ENCODE data around the gene SCAMP2. TPM values are rescaled to one million over a fixed set of nuclear protein-coding genes. Genes with fewer than 3 reads are reported as not detected.

SCAMP2 gene
- total and polyA plus RNA-seq, 2 experiments from 2014 or later, result 34.7 to 51.3 TPM

DNA sequence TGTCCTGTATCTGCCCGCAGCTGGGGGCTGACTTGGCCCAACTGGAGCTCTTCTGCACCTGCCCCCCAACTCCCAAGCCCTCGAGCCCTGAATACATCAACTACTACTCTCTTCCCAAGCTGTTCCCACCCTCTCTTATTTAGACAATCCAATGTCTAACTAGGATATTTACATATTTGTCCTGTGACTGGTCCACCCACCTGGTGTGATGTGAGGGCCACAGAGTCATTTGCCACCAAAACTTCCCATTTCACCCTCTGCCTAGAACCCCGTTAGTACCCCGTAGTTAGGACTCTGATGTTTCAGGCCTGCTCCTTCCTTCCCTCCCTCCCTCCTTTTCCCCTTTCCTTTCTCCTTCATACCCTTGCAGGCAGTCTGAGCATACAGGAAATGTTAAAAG is 40.3 kb downstream of the SCAMP2 start:
- H3K27ac ChIP-seq (ENCODE audit: low read depth), result no peak overlapping the region
- H3K4me3 Mint-ChIP-seq, result no peak overlapping the region
- H3K79me2 ChIP-seq (replicated peaks; ENCODE audit: insufficient read depth), result no peaks in the 10 kb centered on the region
- TF ChIP-seq JUNB (IDR thresholded peaks at IDR 0.05; ENCODE audit: unreplicated experiment) (no peak), POLR2AphosphoS5 (IDR thresholded peaks at IDR 0.05; ENCODE audit: low read depth) (no peak), ZNF114 (CRISPR knock-in tag; IDR thresholded peaks at IDR 0.05) (no peak), REST (IDR thresholded peaks at IDR 0.05; ENCODE audit: unreplicated experiment) (no peak)
- TF ChIP-seq, protein P1, sequence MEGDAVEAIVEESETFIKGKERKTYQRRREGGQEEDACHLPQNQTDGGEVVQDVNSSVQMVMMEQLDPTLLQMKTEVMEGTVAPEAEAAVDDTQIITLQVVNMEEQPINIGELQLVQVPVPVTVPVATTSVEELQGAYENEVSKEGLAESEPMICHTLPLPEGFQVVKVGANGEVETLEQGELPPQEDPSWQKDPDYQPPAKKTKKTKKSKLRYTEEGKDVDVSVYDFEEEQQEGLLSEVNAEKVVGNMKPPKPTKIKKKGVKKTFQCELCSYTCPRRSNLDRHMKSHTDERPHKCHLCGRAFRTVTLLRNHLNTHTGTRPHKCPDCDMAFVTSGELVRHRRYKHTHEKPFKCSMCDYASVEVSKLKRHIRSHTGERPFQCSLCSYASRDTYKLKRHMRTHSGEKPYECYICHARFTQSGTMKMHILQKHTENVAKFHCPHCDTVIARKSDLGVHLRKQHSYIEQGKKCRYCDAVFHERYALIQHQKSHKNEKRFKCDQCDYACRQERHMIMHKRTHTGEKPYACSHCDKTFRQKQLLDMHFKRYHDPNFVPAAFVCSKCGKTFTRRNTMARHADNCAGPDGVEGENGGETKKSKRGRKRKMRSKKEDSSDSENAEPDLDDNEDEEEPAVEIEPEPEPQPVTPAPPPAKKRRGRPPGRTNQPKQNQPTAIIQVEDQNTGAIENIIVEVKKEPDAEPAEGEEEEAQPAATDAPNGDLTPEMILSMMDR (conservative IDR thresholded peaks at IDR 0.05; ENCODE audit: low read depth in 2 of 2), result no peak
- TF ChIP-seq, protein P2, sequence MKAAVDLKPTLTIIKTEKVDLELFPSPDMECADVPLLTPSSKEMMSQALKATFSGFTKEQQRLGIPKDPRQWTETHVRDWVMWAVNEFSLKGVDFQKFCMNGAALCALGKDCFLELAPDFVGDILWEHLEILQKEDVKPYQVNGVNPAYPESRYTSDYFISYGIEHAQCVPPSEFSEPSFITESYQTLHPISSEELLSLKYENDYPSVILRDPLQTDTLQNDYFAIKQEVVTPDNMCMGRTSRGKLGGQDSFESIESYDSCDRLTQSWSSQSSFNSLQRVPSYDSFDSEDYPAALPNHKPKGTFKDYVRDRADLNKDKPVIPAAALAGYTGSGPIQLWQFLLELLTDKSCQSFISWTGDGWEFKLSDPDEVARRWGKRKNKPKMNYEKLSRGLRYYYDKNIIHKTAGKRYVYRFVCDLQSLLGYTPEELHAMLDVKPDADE (IDR thresholded peaks at IDR 0.05), result no peak
- TF ChIP-seq, protein P3, sequence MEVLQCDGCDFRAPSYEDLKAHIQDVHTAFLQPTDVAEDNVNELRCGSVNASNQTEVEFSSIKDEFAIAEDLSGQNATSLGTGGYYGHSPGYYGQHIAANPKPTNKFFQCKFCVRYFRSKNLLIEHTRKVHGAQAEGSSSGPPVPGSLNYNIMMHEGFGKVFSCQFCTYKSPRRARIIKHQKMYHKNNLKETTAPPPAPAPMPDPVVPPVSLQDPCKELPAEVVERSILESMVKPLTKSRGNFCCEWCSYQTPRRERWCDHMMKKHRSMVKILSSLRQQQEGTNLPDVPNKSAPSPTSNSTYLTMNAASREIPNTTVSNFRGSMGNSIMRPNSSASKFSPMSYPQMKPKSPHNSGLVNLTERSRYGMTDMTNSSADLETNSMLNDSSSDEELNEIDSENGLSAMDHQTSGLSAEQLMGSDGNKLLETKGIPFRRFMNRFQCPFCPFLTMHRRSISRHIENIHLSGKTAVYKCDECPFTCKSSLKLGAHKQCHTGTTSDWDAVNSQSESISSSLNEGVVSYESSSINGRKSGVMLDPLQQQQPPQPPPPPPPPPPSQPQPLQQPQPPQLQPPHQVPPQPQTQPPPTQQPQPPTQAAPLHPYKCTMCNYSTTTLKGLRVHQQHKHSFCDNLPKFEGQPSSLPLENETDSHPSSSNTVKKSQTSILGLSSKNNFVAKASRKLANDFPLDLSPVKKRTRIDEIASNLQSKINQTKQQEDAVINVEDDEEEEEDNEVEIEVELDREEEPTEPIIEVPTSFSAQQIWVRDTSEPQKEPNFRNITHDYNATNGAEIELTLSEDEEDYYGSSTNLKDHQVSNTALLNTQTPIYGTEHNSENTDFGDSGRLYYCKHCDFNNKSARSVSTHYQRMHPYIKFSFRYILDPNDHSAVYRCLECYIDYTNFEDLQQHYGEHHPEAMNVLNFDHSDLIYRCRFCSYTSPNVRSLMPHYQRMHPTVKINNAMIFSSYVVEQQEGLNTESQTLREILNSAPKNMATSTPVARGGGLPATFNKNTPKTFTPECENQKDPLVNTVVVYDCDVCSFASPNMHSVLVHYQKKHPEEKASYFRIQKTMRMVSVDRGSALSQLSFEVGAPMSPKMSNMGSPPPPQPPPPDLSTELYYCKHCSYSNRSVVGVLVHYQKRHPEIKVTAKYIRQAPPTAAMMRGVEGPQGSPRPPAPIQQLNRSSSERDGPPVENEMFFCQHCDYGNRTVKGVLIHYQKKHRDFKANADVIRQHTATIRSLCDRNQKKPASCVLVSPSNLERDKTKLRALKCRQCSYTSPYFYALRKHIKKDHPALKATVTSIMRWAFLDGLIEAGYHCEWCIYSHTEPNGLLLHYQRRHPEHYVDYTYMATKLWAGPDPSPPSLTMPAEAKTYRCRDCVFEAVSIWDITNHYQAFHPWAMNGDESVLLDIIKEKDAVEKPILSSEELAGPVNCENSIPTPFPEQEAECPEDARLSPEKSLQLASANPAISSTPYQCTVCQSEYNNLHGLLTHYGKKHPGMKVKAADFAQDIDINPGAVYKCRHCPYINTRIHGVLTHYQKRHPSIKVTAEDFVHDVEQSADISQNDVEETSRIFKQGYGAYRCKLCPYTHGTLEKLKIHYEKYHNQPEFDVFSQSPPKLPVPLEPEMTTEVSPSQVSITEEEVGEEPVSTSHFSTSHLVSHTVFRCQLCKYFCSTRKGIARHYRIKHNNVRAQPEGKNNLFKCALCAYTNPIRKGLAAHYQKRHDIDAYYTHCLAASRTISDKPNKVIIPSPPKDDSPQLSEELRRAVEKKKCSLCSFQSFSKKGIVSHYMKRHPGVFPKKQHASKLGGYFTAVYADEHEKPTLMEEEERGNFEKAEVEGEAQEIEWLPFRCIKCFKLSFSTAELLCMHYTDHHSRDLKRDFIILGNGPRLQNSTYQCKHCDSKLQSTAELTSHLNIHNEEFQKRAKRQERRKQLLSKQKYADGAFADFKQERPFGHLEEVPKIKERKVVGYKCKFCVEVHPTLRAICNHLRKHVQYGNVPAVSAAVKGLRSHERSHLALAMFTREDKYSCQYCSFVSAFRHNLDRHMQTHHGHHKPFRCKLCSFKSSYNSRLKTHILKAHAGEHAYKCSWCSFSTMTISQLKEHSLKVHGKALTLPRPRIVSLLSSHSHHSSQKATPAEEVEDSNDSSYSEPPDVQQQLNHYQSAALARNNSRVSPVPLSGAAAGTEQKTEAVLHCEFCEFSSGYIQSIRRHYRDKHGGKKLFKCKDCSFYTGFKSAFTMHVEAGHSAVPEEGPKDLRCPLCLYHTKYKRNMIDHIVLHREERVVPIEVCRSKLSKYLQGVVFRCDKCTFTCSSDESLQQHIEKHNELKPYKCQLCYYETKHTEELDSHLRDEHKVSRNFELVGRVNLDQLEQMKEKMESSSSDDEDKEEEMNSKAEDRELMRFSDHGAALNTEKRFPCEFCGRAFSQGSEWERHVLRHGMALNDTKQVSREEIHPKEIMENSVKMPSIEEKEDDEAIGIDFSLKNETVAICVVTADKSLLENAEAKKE (CRISPR knock-in tag; IDR thresholded peaks at IDR 0.05), result no peak
- H3F3A ChIP-seq (replicated peaks; ENCODE audit: low read depth), result peaks cover 4% of the 10 kb centered on the region; the same call in 1 of the 2 replicates
- H3K36me3 ChIP-seq (ENCODE audit: insufficient read depth), result no peaks in the 10 kb centered on the region
- no peak overlapping the region for H2AFZ ChIP-seq
- H3K9me3 Mint-ChIP-seq, result no peaks in the 10 kb centered on the region; the same call in 2 of the 3 replicates
- no peak overlapping the region for H3K4me3 ChIP-seq
- H3K9me2 ChIP-seq (ENCODE audit: insufficient read depth), result no peaks in the 10 kb centered on the region
- H3K27me3 ChIP-seq (ENCODE audit: insufficient read depth), result peaks cover 3% of the 10 kb centered on the region; the same call in 1 of the 2 replicates
- peaks cover 7% of the 10 kb centered on the region for H3K36me3 Mint-ChIP-seq (ENCODE audit: low read depth)
- H3K4me1 Mint-ChIP-seq, result peaks cover 19% of the 10 kb centered on the region
- H4K20me1 ChIP-seq (replicated peaks; ENCODE audit: insufficient read depth), result no peaks in the 10 kb centered on the region
- no peak overlapping the region for H3K27ac Mint-ChIP-seq
- H3K27me3 Mint-ChIP-seq (ENCODE audit: insufficient read depth, low read depth, poor library complexity), result peaks cover 17% of the 10 kb centered on the region
- no peak for DNase-seq (ENCODE audit: low spot score)
- no peak for ATAC-seq
- no peaks in the 10 kb centered on the region for H3K4me1 ChIP-seq (ENCODE audit: insufficient read depth)
- H3K4me2 ChIP-seq, result no peak overlapping the region

Data from GM23338 (cell line).